RWPE1 (cell line): ENCODE measurements around the gene S100A2.
A peak's percentile ranks its signal among the peaks of the same experiment; 100 is the strongest.
"Not testable (repeated sequence)": the region's sequence is repeated elsewhere in the genome, so short reads cannot be mapped to it uniquely, and the experiment has no call there.

Experiments used
- CTCF ChIA-PET: fragments of 350-600 bp; sonication (Branson Sonifier 250); formaldehyde crosslinking; extraction: SDS; loops from one replicate; lab custom pipeline; 2021; lab: Yijun Ruan, JAX
- POLR2A ChIA-PET: fragments of 400-600 bp; formaldehyde crosslinking; extraction: SDS; loops from one replicate; lab custom pipeline; 2020; ENCODE audit warnings: antibody characterized with exemption; ENCODE audit not compliant: low non-redundant PET; lab: Yijun Ruan, JAX
- DNase-seq: peaks from one replicate; pipeline ENCODE4 v3.0.0; 2012; ENCODE audit warnings: low spot score
- H3K27ac ChIP-seq: fragments of 450-650 bp; 2 replicates; pipeline ENCODE4 v1.5.1; 2017
- TF ChIP-seq, protein P1 (sequence below): fragments of 450-650 bp; conservative IDR thresholded peaks from 2 replicates; pipeline ENCODE4 v1.5.1; 2017; ENCODE audit warnings: low read depth, mild to moderate bottlenecking

S100A2 gene

DNA sequence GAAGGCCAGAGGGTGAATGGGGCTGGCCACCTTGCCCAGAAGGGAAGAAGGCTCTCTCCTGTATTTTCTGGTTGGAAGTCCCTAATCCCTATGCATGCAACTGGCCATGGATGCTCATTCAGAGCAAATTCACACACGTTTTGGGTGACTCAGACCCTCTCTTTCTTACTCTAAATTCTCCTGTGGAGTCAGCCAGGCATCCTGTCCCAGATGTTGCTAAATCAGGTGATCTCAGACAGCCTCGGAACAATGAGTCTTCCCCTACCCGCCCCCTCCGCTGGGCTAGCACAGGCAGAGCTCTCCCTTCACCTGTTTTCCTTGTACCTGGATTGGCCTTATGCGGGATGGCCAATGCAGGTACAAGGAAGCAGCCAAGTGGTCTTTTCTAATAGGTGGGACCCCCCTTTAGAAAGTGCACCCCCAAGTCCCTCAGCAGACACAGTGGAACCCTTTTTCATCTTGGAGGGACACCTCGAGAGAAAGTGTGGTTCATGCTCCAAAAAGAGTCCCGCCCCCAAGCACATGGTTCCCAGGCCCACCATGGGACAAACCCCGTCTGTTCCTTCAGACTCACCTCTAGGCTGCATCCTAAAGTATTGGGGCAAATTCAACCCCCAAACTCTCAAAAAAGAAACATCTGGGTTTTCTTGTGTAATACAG lies 38.5 kb downstream of the S100A2 start:
- peak; percentile 88 for DNase-seq
- CTCF ChIA-PET: interaction anchor here (0.5 to 1.5 kb wide), 6 partner anchors 17 to 186 kb away, joined by 3 to 4 read pairs (median 4); no protein-coding TSS in a partner anchor

DNA sequence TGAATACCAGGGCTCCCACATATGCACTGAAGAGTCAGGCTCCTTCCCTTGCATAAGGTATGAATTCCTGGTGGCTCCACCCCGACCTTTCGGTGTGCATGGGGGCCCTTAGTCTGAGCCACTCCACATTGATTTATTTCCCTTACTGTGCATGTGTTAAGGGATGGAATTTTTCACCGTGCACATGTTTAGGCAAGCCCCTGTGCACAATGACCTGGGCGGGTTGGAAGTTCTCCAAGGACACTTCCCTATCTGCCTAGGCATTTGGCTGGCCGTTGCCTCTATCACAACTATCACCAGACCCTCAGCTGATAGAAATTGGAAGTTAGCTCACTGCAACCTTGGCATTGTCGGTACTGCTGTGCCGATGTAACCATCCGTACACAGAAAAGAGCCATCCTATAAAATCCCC lies 39.5 kb downstream of the S100A2 start:
- ChIA-PET POLR2A (interaction anchor here (0.5 to 2.7 kb wide), 5 partner anchors 9 to 108 kb away, joined by 3 to 7 read pairs (median 5); partner anchors contain the start of genes S100A2 and S100A6), CTCF (interaction anchor here (0.6 to 1.5 kb wide), 3 partner anchors 16 to 173 kb away, joined by 3 to 4 read pairs (median 3); no protein-coding TSS in a partner anchor)
- DNase-seq: peak; percentile 47
- TF ChIP-seq, protein P1, sequence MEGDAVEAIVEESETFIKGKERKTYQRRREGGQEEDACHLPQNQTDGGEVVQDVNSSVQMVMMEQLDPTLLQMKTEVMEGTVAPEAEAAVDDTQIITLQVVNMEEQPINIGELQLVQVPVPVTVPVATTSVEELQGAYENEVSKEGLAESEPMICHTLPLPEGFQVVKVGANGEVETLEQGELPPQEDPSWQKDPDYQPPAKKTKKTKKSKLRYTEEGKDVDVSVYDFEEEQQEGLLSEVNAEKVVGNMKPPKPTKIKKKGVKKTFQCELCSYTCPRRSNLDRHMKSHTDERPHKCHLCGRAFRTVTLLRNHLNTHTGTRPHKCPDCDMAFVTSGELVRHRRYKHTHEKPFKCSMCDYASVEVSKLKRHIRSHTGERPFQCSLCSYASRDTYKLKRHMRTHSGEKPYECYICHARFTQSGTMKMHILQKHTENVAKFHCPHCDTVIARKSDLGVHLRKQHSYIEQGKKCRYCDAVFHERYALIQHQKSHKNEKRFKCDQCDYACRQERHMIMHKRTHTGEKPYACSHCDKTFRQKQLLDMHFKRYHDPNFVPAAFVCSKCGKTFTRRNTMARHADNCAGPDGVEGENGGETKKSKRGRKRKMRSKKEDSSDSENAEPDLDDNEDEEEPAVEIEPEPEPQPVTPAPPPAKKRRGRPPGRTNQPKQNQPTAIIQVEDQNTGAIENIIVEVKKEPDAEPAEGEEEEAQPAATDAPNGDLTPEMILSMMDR: no peak
- H3K27ac ChIP-seq: peak overlapping the region; percentile 98

More for the DNA sequence above, 38.5 kb downstream of the S100A2 start:
- H3K27ac ChIP-seq: peak overlapping the region; percentile 98
- POLR2A ChIA-PET: interaction anchor here (1.3 to 2.7 kb wide), 2 partner anchors 9 to 11 kb away, joined by 5 to 7 read pairs; partner anchors contain the start of gene S100A6
- TF ChIP-seq, protein P1: no peak

DNA sequence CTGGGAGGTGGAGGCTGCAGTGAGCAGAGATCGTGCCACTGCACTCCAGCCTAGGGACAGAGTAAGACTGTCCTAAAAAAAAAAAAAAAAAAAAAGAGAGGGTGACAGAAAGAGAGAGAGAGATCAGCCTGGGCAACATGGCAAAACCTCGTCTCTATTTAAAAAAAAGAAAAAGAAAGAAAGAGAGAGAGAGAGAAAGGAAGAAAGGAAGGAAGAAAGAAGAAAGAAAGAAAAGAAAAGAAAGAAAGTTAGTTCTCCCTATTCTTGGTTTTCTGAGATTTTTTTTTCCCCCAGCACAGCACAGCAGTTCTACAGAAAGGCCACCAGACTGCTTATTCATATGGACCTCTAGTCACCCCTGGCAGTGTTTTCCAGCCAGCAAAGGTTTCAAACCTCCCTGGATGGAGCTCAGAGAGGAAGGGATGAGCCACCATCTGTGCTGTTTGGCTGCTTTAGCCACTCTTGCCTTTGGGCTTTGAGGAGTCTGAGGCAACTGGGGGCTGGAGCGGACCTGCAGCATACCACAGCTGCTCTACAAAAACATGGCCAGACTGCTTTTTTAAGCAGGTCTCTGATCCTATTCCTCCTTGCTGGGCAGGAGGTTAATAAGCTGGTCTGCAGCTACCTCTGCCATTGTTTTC lies 40.4 kb downstream of the S100A2 start:
- peak overlapping the region; percentile 98 for H3K27ac ChIP-seq
- no peak for DNase-seq
- ChIA-PET POLR2A (interaction anchor here (1.3 to 2.7 kb wide), 4 partner anchors 10 to 41 kb away, joined by 3 to 7 read pairs (median 6); partner anchors contain the start of genes S100A2 and S100A6), CTCF (no interaction called here)
- TF ChIP-seq, protein P1: no peak

DNA sequence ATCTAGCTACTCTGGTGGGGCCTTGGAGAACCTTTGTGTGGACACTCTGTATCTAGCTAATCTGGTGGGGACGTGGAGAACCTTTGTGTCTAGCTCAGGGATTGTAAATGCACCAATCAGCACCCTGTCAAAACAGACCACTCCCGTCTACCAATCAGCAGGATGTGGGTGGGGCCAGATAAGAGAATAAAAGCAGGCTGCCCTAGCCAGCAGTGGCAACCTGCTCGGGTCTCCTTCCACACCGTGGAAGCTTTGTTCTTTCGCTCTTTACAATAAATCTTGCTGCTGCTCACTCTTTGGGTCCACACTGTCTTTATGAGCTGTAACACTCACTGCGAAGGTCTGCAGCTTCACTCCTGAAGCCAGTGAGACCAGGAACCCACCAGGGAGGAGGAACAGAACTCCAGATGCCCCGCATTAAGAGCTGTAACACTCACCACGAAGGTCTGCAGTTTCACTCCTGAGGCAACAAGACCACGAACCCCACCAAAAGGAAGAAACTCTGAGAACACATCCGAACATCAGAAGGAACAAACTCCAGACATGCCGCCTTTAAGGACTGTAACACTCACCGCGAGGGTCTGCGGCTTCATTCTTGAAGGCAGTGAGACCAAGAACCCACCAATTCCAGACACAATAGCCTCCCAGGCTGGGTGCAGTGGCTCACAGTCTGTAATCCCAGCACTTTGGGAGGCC lies 43.1 kb downstream of the S100A2 start:
- peak overlapping the region; percentile 54 for H3K27ac ChIP-seq
- DNase-seq, POLR2A ChIA-PET: not testable (repeated sequence)
- CTCF ChIA-PET: interaction anchor here (0.6 kb wide), 2 partner anchors 12 to 487 kb away, joined by 3 to 5 read pairs; no protein-coding TSS in a partner anchor

DNA sequence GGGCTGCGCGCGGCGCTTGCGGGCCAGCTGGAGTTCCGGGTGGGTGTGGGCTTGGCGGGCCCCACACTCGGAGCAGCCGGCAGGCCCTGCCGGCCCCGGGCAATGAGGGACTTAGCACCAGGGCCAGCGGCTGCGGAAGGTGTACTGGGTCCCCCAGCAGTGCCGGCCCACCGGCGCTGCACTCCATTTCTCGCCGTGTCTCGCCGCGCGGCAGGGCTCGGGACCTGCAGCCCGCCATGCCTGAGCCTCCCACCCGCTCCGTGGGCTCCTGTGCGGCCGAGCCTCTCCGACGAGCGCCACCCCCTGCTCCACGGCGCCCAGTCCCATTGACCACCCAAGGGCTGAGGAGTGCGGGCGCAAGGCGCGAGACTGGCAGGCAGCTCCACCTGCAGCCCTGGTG lies 43.8 kb downstream of the S100A2 start:
- DNase-seq, POLR2A ChIA-PET: not testable (repeated sequence)
- peak overlapping the region; percentile 54 for H3K27ac ChIP-seq
- CTCF ChIA-PET: interaction anchor here (1.0 kb wide), 1 partner anchor 11 kb away, joined by 3 read pairs; no protein-coding TSS in a partner anchor

DNA sequence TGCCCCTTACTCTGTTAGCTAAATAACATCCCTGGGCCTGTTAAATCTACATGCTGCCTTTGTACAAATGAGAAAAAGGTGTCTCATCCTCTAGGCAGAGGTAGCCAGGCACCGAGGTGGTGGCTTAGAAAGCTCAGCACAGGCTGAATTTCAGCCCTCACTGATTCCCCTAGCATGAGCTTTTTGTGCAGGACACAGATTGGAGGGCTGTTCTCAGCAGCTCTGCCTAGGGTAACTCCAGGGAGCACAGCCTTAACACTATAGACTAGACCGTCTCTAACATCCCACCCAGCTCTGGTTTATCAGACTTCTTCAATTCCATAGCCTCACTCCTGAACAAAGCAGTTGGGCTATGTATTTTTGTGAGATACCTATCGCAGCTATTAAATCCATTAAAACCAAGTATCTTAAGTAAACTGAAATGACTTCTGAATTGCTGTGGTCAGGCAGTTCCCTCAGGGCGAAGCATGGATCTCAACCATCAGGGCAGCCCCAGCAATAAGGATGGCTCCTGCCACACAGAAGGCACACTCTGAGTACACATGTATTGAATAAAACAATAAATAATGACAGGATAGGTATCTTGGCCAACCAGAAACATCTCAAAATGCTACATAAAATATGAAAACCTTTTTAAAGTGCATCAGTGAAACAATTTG lies 44.7 kb downstream of the S100A2 start:
- no peak for DNase-seq
- CTCF ChIA-PET: interaction anchor here (1.0 kb wide), 1 partner anchor 10 kb away, joined by 3 read pairs; no protein-coding TSS in a partner anchor
- POLR2A ChIA-PET: no interaction called here
- H3K27ac ChIP-seq: peak overlapping the region; percentile 54
- TF ChIP-seq, protein P1: no peak

DNA sequence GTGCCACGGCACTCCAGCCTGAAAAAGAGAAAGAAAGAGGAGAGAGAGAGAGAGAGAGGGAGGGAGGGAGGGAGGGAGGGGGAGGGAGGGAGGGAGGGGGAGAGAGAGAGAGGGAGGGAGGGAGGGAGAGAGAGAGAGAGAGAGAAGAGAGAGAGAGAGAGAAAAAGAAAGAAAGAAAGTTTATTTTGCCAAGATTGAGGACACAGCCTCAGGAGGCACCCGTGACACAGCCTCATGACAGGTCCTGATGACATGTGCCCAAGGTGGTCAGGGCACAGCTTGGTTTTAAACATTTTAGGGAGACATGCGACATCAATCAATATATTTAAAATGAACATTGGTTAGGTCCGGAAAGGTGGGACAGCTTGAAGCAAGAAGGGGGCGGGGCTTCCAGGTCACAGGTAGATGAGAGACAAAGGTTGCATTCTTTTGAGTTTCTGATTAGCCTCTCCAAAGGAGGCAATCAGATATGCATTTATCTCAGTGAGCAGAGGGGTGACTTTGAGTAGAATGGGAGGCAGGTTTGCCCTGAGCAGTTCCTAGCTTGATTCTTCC lies 45.4 kb downstream of the S100A2 start:
- DNase-seq, H3K27ac ChIP-seq, POLR2A ChIA-PET: not testable (repeated sequence)
- CTCF ChIA-PET: interaction anchor here (1.3 kb wide), 1 partner anchor 12 kb away, joined by 6 read pairs; no protein-coding TSS in a partner anchor
